Stimulated activated CD8-positive, alpha-beta memory T cell treated with anti-CD3 and anti-CD28 coated beads, Interleukin-15, amount 100 ng/mL, for 4 hours (primary cell): ENCODE measurements around the gene NDUFC2.
"Not testable (repeated sequence)": the region's sequence is repeated elsewhere in the genome, so short reads cannot be mapped to it uniquely, and the experiment has no call there.

Experiments
- DNase-seq, 2 donors: peaks; one replicate each; pipeline ENCODE4 v3.0.0-alpha.2; 2020; ENCODE audit warnings: low read depth in 2 of 2

The NDUFC2 gene

GRCh38 chr11:78080084-78080817, 589 bp upstream of the NDUFC2 start:
- DNase-seq = no peak

GRCh38 chr11:78078218-78079167, 1.2 kb downstream of the NDUFC2 start:
- DNase-seq = no peak

DNA sequence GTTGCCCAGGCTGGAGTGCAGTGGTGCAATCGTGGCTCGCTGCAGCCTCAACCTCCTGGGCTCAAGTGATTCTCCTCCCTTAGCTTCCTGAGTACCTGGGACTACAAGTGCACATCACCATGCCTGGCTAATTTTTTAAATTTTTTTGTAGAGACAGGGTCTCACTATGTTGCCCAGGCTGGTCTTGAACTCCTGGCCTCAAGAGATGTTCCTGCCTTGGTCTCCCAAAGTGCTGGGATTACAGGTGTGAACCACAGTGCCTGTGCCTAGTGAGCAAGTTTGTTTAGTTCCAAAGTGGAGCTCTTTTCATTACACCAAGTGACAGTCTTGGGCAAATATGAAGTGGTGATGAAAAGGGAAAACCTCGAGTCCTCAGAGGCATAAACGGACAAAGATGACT, 2.1 kb downstream of the NDUFC2 start:
- not testable (repeated sequence) for DNase-seq

GRCh38 chr11:78076733-78077403, 2.8 kb downstream of the NDUFC2 start:
- no peak for DNase-seq

DNA sequence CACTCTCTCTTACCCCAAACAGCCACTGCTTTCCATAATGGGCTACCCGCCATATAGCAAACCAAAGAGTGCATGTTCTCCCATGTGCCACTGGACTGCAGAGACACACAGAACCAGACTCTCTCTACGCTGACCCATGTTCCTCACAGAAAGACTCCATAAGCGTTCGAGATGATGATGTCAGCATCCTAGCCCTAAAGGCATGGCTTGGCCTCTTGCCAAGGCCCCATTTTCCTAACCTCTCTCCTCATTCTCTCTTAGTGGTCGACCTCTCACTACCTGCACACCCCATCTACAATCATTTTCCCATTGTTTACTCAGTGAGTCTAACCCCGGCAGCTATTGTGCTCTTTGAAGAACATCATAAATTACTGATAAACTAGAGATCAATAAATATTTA, 4.9 kb downstream of the NDUFC2 start:
- DNase-seq = no peak

GRCh38 chr11:78072455-78072854, 7.2 kb downstream of the NDUFC2 start:
- DNase-seq = no peak

GRCh38 chr11:78071717-78072116, 7.9 kb downstream of the NDUFC2 start:
- no peak for DNase-seq

DNA sequence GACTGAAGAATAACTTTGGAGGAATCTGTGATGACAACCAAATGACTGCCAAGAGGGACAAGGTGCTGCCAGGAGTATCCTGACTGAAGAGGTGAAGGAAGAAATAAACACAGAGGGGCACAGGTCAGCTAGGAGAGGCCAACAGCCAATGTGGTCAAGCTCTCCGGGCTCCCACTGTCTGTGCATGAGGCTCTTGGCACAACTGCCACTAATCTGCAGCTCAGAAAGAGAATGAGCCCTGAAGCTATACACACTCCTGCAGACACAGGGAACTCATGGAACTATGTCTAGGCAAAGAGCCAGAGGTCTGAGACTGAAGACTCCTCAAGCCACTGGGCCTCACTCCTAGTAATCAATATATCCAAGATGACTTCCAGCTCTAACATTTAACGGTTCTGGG, 9.0 kb downstream of the NDUFC2 start:
- DNase-seq = no peak

- no peak for DNase-seq
These were observed 10.2 kb downstream of the NDUFC2 start for GRCh38 chr11:78069465-78069864.

GRCh38 chr11:78067704-78068103, 12.0 kb downstream of the NDUFC2 start:
- no peak for DNase-seq

GRCh38 chr11:78066471-78066870, 13.2 kb downstream of the NDUFC2 start:
- DNase-seq = no peak

DNA sequence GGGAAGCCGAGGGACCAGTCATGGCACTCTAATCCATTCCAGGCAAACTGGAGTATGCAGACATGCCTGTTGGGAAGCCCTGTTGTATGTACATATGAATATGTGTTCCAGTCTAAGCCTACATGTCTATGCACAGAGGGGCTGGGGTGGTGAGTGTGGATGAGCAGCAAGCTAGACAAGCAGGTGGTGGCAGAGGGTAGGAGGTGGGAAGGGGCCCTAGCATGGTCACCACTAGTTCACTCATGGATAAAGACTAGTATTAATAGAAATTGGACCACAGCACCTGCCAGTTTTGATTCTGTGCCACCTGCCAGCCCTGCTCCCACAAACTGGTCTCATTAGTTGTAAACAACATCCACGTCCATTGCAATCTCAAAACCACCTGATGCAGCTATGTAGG, 14.5 kb downstream of the NDUFC2 start:
- DNase-seq = no peak

DNA sequence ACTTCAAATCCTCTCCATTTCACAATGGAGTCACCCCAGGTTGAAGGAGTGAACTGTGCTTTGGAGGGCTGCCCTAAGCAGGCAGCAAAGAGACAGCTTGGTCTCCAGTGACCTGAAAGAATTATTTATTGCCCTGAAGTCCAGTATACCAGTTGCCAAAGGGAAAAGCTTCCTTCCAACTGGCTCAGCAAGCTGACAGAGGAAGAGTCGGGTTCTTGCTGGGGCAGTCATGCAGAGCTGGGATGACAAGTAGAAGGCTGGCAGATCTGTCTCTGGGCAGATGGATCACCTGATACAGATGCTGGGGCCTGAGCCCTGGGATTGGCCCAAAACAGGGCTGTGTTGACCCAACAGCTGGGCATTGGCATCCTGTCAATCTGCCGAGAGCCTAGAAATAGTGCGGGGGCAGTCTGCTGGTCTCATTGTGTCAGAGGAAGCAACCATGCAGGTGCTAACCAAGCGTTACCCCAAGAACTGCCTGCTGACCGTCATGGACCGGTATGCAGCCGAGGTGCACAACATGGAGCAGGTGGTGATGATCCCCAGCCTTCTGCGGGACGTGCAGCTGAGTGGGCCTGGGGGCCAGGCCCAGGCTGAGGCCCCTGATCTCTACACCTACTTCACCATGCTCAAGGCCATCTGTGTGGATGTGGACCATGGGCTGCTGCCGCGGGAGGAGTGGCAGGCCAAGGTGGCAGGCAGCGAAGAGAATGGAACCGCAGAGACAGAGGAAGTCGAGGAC, 16.1 kb downstream of the NDUFC2 start, which contains the start of gene THRSP:
Gene THRSP, plus strand, starts transcription at position 422 of the 742 bp plus-strand sequence. Its CDS starts 21 bp downstream, at position 443.
- no peak for DNase-seq

- no peak for DNase-seq
These were observed 17.0 kb downstream of the NDUFC2 start for GRCh38 chr11:78062671-78063070.

GRCh38 chr11:78061921-78062311, 17.7 kb downstream of the NDUFC2 start:
- no peak for DNase-seq

DNA sequence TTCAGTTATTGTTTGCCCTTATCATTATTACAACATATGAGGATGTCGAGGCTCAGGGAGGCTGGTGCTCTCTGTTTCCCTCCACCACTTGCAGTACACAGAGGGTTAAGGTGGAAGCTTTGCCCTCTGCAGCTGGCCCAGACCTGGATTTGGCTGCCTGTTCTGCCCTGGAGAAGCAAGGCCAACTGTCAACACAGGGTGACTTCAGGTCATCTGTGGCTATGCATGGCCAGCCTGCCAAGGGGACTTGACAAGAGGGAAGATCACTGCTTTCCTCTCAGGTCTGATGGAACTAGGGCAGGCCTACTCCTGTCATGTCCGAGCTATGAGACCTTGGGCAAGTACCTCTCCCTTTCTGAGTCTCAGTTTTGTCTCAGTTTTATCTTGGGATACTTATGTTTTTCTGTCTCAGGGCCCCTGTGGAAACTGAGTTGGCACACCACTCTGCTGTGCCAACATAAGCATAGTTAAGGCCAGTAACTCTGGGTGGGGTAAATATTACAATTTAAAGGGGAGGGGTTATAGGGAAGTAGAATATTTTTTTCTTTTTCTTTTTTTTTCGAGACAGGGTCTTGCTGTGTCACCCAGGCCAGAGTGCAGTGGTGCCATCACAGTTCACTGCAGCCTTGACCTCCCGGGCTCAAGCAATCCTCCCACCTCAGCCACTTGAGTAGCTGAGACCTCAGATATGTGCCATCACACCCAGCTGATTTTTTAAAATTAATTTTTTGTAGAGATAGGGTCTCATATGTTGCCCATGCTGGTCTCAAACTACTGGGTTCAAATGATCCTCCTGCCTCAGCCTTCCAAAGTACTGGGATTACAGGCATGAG, 18.4 kb downstream of the NDUFC2 start:
- DNase-seq = no peak

GRCh38 chr11:78060533-78060932, 19.1 kb downstream of the NDUFC2 start:
- DNase-seq = no peak

- DNase-seq = not testable (repeated sequence)
These were observed 19.8 kb downstream of the NDUFC2 start for GRCh38 chr11:78059749-78060328.

DNA sequence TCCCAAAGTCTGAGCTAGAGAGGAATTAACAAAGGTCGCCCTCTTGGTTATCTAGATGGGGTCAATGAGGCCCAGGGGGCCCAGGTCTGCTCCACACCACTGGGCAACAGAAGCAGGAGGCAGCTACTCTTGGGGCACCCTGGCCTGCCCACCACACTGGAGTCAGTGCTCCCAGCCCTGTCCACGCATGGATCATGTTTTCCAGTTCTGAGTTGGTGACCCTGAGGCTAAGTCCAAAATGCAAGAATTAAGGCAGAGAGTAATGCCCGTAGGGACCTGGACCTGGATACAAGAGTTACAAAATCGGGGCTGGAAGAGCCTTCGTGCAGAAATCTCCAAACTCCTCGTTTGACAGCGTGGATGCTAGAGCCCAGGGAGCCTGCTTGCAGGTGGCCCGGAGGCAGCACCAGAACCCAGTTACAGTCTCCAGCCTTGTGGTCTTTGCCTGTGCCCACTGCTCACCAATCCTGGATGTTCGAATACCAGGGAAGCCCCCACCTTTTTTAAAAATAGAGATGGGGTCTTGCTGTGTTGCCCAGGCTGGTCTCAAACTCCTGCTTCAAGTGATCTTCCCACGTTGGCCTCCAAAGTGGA, 22.1 kb downstream of the NDUFC2 start:
- DNase-seq = no peak

DNA sequence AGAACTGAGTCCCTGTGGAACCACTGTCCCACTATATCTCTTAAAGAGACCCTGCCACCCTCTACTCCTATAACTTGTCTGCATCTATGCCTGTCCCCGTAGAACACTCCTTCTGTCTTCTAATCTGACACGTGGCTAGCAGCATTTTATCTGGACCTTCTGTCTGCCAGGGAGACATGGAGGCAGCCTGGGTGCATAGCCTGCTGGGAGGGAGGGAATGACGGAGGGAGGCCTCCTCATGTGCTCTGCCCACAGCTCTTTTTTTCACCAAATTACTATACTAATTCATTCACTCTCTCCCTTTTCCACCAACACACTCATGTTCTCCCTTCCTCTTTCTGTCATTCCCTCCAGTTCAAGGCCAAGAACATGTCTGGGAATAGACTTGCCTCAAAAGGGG, 23.6 kb downstream of the NDUFC2 start:
- no peak for DNase-seq
